Uterus (tissue), 2 donors: ENCODE results near the gene SLC35F6.
"Not testable (repeated sequence)": the region's sequence is repeated elsewhere in the genome, so short reads cannot be mapped to it uniquely, and the experiment has no call there.

Experiments
- POLR2A ChIP-seq, 2 donors: fragments of 450-650 bp; IDR thresholded peaks; one replicate each; pipeline ENCODE4 v1.6.1; 2016; ENCODE audit warnings: antibody characterized with exemption in 2 of 2, mild to moderate bottlenecking in 1 of 2, moderate library complexity in 1 of 2
- TF ChIP-seq, protein P1 (sequence below), 4 experiments: fragments of 200-600 bp in 2 of 4; fragments of 450-650 bp in 2 of 4; sonication (generic) in 2 of 4; IDR thresholded peaks; one replicate each; pipeline ENCODE4 v1.5.1; 2016 to 2019; ENCODE audit warnings: antibody characterized with exemption in 4 of 4, mild to moderate bottlenecking in 2 of 4, moderate library complexity in 1 of 4

DNA sequence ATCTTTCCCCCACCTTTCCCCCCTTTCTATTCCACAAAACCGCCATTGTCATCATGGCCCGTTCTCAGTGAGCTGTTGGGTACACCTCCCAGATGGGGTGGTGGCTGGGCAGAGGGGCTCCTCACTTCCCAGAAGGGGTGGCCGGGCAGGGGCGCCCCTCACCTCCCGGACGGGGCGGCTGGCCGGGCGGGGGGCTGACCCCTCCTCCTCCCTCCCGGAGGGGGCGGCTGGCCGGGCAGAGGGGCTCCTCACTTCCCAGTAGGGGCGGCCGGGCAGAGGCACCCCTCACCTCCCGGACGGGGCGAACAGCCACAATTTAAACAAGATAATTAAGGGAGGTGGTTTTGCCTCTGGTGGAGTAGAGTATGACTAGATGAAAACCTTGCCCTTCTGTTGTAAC, 31.1 kb downstream of the SLC35F6 start:
- TF ChIP-seq, protein P1, sequence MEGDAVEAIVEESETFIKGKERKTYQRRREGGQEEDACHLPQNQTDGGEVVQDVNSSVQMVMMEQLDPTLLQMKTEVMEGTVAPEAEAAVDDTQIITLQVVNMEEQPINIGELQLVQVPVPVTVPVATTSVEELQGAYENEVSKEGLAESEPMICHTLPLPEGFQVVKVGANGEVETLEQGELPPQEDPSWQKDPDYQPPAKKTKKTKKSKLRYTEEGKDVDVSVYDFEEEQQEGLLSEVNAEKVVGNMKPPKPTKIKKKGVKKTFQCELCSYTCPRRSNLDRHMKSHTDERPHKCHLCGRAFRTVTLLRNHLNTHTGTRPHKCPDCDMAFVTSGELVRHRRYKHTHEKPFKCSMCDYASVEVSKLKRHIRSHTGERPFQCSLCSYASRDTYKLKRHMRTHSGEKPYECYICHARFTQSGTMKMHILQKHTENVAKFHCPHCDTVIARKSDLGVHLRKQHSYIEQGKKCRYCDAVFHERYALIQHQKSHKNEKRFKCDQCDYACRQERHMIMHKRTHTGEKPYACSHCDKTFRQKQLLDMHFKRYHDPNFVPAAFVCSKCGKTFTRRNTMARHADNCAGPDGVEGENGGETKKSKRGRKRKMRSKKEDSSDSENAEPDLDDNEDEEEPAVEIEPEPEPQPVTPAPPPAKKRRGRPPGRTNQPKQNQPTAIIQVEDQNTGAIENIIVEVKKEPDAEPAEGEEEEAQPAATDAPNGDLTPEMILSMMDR (IDR thresholded peaks at IDR 0.05), result not testable (repeated sequence)
- not testable (repeated sequence) for TF ChIP-seq POLR2A (IDR thresholded peaks at IDR 0.05)
